GM21786 (cell line): ENCODE measurements around the gene KIF26A.
"Not testable (repeated sequence)": the region's sequence is repeated elsewhere in the genome, so short reads cannot be mapped to it uniquely, and the experiment has no call there.

Experiments used
- ATAC-seq: cut with Tn5 transposase; IDR thresholded peaks from one replicate; pipeline ENCODE4 v1.9.1; 2021; ENCODE audit not compliant: unreplicated experiment

The KIF26A gene

DNA sequence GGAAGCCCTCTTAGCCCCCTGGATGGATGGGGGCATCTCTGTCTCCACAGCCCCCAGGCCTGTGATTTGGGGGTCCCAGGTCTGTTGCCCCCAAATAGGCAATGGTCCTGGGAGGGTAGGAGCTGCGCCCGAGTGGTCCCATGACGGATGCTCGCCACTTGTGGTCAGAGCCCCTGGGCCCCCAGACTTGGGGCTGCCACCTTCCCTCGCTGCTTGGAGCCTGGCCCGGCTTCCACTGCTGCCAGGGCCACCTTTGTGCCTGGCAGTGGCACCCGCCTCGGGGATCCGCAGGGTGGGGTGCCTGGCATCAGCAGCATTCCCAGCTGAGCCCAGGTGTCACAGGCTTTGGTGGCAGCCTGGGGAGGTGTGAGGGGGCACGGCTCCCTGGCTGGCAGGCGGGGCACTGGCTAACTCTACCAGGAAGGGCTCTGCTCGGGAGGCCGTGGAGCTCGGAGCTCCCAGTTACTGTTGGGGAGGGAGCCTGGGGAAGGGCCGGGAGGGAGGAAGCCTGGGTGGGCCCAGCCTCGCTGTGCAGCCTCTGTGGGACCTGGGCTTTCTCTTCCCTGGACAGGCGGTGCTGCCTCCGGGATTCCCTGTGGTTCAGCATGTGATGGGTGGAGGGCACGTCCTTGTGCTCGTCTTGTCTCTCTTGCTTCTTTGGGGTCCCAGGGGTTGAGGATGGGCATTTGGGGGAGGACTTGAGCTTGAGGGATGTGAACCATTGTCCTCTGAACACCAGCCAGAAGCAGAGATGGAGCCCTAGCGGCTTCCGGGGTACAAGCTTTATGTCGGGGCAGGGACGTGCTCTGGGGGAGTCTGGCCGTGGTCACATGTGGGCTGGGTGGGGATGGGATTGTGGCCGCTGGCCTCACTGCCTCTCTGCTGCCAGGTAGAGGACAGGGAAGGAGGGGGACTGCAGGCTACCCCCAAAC, 5.4 kb downstream of the KIF26A start:
- ATAC-seq, result no peak

DNA sequence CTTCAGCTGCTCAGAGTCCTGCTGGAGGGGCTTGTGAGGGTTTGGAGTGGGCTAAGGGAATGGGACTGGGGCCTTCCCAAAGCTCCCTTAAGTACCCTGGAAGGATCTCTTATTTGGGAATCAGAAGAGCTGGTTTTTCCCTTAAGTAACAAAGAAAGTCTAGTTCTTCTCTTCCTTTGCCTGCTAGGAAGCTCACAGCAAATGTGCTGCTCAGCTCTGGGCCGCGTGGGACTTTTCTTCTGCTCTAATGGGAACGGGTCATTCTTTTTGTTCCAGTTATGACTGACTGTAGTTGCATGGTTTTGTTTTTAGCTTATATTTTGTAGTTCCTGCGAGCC, 6.0 kb downstream of the KIF26A start:
- no peak for ATAC-seq

DNA sequence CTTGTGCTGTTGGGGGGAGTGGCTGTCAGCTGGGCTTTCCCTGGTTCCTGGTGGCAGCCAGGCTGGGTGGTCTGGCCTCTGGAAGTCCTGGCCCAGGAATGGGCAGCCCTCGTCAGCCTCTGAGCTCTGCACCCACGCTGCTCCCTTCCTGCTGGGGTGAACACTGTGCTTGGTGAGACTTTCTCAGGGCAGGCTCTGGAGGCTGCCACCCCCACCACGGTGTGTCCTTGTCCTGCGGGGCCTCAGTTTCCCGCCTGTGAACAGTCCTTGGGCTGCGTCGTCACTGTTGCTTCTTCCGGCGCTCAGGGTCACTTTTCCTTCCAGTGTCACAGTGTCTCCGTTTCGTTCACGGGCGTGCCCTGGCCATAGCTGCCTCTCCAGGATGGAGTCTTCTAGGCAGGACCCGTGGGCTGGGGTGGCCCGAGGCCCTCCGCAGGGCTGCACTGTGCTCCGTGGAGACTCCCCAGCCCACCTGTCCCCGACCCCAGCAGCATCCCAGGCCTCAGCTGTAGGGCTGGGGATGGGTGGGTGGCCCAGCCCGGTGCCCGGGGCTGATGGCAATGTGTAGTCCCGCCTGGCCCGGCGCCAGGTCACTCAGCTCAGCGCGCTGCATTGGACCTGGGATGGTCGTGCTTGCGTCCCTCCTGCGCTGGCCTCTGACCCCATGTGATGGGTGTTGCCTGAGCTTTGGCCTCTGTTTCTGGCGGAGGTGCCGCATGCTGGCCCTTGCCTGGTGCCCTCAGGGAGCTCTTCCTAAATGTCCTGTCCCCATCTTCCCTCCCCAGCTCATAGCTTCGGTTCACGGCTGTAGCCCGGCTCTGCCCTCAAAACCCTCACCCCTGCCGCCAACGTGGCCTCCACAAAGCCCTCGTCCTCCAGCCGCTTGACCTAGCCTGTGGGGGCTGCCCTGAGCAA, 6.8 kb downstream of the KIF26A start:
- no peak for ATAC-seq

DNA sequence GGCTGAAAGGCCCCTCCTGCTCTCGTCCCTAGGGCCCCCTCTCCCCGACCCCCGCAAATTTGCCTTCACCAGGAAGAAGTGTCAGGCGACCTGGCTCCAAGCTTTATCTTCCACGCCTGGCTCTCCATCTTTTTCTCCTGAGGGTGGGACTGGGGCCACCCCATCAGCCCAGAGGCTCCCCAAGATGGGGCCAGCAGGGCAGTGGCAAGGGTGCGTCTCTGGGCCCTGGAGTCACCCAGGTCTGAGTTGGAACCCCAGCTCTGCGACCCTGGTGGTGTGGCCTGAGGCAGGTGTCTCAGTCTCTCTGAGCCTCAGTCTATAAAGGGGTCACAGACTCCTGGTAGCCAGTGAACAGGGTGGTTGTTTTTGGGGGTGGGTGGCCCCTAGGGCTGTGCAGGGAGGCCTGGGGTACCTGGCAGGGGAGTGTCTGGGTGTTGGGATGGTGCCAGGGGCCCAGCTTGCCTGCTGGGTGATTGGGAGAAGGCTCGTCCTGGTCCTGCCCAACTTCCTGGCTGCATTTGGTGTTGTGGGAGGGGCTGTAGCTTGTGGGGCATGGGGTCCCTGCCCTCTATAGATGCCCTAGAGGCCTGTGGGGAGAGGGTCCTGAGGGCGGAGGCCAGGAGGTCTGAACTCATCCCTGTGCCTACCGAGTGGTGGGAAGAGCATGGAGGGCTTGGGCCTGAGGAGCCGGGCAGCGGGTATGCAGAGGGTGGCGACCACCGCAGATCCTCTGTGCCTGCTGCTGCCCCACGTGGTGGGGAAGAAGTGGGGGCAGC, 7.6 kb downstream of the KIF26A start:
- ATAC-seq, result no peak

DNA sequence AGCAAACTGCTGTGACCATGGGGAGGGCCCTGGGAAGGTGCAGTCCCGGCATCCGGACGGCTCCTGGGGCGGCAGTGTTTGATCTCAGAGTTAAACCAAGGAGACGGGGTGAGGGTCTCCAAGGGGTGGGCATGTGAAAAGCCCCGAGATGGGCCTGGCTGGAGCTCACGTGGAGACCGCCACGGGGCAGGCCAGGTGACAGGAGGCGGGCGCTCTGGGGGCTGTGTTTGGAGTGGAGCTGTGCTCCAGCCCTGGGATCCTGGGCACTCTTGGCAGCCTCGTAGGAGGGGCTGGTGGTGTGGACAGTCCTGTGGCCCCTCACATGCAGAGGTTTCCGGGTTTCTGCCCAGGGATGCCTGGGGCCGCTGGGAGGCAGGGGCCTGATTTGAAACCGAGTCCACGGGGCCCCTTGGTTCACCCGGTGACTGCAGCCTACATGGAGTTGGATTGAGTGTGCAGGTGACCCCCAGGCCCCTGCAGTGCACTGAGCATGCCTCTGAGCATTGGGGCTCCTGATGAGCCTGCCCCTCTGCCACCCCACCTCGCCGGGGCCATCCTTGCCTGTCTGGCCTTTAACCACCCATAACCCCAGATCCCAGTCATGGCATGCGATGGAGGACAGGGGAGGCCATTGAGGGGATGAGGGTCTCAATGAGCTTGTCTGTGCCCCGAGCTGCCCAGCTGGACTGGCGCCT, 8.4 kb downstream of the KIF26A start:
- ATAC-seq, result no peak

DNA sequence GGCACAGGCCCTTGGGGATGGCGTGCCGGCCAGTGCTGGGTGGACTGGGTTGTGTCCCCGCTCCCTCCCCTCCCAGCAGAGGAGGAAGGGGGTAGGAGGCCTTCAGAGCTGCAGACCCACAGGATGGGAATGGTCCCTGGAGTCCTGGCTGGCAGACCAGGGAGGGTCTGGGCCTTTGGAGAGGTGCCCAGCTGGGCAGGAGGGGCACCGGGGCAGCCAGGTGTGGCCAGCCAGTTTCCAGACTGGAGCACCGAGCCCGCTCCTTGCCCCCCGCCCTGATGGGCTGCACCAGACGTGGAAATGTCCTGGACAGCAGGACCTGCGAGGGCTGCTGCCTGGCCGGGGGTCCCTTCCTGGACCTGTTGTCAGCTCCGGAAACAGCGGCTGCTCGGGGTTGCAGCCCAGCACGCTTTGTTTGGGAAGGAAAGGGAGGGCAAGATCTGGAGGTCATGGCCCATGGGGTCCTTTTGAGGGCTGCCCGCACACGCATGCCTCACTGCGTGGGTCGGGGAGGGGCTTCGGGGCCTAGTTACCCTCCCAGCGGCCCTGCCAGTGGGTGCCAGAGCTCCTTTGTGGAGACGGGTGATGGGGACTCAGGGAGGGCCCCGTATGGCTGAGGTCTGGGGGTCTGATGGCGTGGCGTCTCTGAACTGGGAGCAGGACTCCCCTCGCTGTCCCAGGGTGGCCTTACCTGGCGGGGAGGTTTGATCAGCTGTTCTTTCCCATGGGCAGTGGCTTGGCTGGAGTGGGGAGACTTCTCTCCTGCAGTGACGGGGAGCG, 9.1 kb downstream of the KIF26A start:
- no peak for ATAC-seq

DNA sequence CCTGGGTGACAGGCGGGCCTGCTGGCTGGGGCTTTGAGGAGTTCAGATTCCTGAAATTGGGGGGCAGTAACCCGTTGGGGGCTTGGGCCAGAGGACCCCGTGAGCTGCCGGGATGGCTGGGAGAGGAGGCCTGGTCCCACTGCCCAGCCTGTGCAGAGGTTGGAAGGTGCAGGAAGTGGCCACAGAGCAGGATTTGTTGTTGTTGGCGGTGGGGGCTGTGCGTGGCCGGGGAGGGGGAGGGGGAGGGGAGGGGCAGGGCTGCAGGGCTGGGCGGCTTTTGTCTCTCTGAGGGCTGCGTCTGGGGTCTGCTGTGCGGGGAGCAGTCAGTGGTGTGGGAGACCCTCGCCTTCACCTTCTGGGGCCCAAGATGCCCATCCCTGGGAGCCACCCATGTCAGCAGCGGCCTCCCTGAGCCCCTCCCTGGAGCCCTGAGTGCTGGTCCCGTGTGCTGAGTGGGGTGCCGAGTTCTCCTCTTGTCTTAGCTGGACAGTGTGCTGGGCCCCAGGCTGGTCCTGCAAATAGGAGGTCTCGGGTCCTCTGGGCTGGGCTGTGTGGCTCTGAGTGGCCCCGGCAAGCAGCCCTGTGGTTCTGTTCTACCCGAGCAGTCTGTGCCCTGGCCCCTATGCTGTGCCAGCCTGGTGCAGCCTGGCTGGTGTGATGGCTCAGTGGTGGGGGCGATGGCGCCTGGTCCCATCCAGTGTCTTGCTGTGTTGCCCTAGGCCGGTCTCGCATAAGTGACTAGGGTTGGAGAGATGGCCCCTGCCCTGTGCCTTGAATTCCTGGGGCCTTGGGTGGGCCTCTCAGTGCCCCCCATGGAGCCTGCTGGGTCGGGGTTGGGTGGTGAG, 10.3 kb downstream of the KIF26A start:
- ATAC-seq, result no peak

DNA sequence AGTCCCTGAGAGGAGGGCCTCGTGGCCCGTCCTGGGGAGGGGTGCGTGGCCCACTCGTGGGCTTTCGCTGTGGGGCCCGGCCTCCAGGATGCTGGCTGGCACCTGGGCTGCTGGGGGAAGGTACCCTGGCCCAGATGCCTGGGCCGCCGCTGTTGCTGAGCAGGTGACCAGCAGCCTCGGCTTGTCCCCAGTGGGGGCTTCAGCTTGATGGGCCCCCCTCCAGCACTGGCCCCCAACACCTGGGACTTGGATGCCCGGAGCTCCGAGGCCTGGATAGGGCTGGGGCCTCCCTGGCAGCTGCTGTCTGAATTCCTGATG, 10.8 kb downstream of the KIF26A start:
- ATAC-seq, result no peak

DNA sequence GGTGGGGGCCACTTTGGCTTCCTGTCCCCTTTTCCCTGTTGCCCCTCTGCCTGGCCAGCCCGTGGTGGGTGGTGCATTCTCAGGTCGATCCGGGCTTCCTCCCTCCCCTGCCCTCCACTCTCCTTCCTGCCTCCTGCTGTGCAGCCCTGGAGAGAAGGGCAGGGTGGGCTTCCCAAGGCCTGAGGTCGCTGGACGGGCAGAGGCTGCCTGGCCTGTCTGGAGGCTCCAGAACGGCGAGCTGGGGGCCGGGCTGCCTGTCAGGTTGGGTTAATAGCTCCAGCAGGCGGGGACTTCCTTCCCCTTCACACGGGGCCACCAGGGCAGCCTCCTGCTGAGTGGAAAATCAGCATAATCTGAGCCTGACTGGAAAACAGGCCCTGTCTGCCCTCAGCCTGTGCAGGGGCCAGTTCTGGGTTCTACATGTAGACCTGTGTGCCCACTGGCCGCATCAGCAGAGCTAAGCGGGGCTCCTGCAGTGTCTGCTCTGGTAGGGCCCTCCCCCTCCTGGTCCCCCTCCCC, 11.3 kb downstream of the KIF26A start:
- ATAC-seq, result no peak

DNA sequence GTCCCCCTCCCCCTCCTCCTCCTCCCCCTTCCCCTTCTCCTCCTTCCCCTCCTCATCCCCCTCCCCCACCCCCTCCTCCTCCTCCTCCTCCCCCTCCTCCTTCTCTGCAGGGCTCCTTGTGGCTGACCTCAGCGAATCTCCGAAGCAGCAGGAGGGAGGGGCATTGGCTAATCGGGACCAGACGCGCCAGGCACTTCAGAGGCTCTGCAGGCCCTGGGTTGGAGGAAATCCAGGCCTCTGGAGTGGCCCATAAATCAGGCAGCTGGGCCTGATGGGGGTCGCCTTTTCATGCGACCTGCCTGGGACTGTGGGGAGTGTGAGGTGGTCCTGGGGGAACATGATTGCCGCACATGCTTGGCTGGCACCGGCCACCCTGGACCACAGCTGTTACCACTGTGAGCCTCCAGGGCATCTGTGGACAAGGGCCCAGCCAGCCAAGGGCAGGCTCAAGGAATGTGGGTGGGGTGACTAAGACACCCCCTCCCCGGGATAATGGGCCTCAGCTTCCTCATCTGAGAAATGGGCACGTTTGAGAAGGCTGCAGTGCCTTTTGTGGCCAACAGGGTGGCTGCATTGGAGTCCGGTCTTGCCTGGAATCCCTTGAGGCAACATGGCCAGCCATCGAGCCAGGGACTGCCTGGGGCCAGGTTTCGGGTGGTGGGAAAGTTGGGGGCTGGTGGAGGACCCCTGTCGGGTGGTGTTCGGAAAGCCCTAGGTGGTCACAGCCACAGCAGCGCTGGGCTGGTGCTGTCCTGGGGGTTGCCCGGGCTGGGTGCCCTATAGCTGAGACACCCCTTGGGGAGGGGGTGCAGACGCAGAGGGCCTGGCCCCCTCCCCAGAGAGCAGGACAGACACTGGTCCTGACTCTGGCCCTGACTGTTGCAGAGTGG, 12.0 kb downstream of the KIF26A start:
- ATAC-seq, result no peak

DNA sequence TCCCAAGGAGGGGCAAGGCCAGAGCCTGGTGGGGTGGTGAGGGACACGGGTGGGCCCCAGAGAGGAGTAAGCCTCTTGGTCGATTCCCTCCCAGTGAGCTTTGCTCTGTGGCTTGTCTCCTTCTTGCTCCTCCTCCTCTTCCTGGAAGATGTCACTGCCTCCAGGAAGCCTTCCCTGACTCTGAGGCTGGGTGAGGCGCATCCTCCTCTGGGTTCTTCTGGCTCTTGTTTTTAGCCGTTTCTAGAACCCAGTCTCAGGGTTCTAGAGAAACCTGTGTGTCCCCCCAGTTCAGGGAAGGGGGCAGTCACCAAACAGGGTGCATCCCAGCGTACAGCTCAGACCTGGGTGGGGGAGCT, 12.6 kb downstream of the KIF26A start:
- ATAC-seq, result no peak

DNA sequence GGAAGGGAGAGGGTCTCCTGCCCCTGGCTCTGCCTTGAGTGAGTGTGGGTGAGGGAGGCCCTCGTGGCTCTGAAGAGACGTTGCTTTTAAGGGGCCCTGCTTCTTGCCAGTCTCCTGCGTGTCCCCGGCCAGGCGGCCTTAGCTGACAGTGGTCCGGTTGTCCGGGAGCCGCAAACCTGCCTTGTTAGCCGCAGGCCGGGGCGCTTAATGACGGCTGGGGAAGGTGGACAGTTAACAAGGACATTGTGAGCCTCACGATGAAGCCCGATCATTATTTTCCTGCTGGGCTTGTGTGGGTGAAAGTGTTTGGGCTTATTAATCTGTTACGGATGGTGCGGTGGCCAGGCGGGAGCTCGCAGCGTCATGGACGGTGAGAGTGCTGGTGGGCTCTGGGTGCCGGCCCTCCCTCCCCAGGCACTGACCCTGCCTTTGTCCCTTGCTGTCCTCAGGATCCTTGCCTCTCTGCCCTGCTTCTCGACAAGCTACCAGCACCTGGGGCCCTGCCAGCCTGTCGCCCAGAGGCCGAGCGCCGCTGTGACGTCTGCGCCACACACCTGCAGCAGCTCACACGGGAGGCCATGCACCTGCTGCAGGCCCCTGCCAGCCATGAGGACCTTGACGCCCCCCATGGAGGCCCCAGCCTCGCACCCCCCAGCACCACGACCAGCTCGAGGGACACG, 13.3 kb downstream of the KIF26A start:
- no peak for ATAC-seq

DNA sequence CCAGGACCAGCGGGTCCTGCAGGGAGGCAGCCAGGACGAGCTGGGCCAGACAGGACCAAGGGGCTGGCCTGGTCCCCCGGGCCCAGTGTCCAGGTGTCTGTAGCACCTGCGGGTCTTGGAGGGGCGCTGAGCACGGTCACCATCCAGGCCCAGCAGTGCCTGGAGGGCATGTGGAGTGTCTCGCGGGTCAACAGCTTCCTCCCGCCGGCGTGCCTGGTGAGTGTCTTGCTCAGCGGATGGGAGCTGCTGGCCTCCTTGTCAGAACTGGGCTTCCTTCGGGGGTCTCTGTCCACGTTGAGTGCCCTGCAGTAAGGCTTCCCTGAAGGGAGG, 13.8 kb downstream of the KIF26A start:
- no peak for ATAC-seq

DNA sequence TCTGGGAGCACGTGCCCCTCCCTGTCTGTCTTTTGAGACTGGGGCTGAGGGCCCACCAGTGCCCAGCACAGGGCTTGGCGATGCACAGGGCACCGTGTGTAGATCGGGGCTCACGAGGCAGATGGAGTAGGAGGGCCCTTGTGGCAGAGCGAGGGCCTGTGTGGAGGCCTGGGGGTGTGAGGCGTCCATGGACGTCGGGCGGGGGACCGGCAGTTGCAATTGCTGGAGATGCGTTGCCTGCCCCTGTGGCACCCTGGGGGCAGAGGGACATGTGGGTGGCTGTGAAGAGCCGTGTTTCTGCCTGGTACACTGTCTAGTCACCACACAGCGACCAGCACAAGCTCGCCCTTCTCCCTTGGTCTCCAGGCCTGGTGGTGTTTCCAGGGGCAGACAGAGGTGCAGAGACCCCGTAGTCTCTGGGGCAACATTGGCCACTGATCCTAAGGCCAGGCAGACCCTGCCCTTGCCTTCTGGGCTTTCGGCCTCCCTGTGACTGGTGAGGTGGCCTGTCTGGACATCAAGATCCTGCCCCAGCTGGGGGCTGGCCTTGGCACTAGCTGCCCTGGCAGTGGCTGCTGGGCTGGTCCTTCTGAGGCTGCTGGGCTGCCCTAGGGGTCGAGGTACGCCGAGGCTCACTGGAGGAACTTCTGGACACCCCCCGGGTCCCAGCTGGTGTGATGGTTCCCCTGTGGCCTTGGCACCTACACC, 14.5 kb downstream of the KIF26A start:
- no peak for ATAC-seq

DNA sequence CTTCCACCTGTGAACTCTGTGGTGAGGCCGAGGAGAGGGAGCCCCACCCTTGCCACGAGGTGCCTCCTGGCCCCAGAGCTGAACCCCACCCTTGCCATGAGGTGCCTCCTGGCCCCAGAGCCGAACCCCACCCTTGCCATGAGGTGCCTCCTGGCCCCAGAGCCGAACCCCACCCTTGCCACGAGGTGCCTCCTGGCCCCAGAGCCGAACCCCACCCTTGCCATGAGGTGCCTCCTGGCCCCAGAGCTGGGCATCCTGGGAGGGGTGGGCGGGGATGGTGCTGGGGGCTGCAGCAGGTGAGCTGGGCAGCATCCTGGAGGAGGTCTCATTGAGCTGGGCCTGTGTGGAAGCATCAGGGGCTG, 15.0 kb downstream of the KIF26A start:
- ATAC-seq, result not testable (repeated sequence)

DNA sequence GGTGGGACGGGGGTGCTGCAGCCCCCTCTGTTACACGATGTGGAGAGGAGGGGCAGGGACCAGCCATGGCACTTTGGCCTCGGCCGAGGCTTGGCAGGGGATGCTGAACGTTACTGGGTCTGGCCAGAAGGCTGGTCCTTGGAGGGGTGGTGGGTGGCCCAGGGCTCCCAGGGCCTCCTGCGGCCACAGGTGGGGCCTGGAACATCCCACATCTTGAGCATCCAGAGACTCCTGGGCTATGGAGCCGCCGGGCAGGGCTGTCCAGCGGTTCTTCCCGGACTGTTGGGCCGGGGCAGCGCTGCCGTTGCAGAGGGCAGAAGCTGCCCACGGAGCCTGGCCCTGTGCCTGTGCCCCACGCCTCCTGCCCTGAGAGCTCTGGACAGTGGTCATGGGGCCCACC, 15.9 kb downstream of the KIF26A start:
- no peak for ATAC-seq

DNA sequence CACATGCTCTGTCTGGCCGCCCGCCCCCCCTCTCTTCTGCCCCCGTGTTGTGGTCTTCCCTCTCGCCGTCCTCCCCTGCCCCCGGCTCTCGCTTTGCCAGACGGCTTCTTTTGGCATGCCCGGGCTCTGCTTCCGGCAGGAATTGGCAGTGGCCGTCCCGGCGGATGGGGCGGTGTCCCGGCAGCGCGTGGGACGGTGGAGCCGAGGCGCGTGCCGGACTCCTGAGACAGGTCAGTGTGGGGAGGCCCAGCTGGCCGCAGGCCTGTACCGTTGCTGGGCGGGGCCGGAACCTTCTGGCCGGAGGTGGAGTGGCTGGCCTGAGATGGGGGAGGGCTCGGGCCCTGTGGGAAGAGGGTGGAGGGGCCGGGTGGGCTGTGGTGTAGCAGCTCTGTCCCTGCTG, 17.1 kb downstream of the KIF26A start:
- ATAC-seq, result no peak
